K562 (cell line): ENCODE results near the gene CYS1. TPM values are rescaled to one million over a fixed set of nuclear protein-coding genes. Genes with fewer than 3 reads are reported as not detected.

Experiments used
- FOXO4 ChIP-seq: fragments of 450-650 bp; formaldehyde crosslinking; IDR thresholded peaks from 2 replicates; pipeline ENCODE4 v1.4.0; 2020; ENCODE audit warnings: mild to moderate bottlenecking, moderate library complexity
- HMG20B ChIP-seq: fragments of 250-450 bp; sonication (Bioruptor Pico); IDR thresholded peaks from 2 replicates; pipeline ENCODE4 v1.5.0; 2021; ENCODE audit warnings: mild to moderate bottlenecking
- L3MBTL2 ChIP-seq: fragments of 450-650 bp; IDR thresholded peaks from 2 replicates; pipeline ENCODE4 v1.6.1; 2016; ENCODE audit warnings: mild to moderate bottlenecking, moderate library complexity
- NONO ChIP-seq, 2 experiments: fragments of 200-400 bp in 1 of 2; fragments of 450-650 bp in 1 of 2; formaldehyde crosslinking in 1 of 2; IDR thresholded peaks; 2 replicates each; pipeline ENCODE4 v1.6.1; 2017; ENCODE audit warnings: low read depth in 2 of 2, mild to moderate bottlenecking in 2 of 2, moderate library complexity in 2 of 2, low read length in 1 of 2
- RERE ChIP-seq: sonication (generic); formaldehyde crosslinking; IDR thresholded peaks from 2 replicates; pipeline ENCODE4 v1.8.0; 2023; ENCODE audit warnings: missing genetic modification reagents, mild to moderate bottlenecking, borderline replicate concordance
- SIN3A ChIP-seq, 2 experiments: fragments of 150-350 bp in 1 of 2; IDR thresholded peaks; 2 replicates each; pipeline ENCODE4 v1.6.1; 2011 to 2016; ENCODE audit warnings: borderline replicate concordance in 2 of 2, low read depth in 2 of 2, low read length in 2 of 2, mild to moderate bottlenecking in 2 of 2, moderate library complexity in 2 of 2; ENCODE audit not compliant: control insufficient read depth in 1 of 2
- SIN3B ChIP-seq: fragments of 450-650 bp; IDR thresholded peaks from 2 replicates; pipeline ENCODE4 v1.6.1; 2017; ENCODE audit warnings: low read depth, mild to moderate bottlenecking, moderate library complexity
- UBTF ChIP-seq, 2 experiments: IDR thresholded peaks; 2 replicates each; pipeline ENCODE4 v1.6.1; 2012; ENCODE audit warnings: improper control_type of control experiment in 2 of 2, low read depth in 2 of 2, low read length in 2 of 2, borderline replicate concordance in 1 of 2
- ZNF212 ChIP-seq: fragments of 450-650 bp; formaldehyde crosslinking; IDR thresholded peaks from 2 replicates; pipeline ENCODE4 v1.4.0; 2020; ENCODE audit warnings: mild to moderate bottlenecking
- ZNF280A ChIP-seq: fragments of 450-650 bp; IDR thresholded peaks from 2 replicates; pipeline ENCODE4 v1.6.1; 2018; ENCODE audit warnings: mild to moderate bottlenecking, low read depth; ENCODE audit not compliant: partially characterized antibody
- ZNF282 ChIP-seq: sonication (generic); formaldehyde crosslinking; IDR thresholded peaks from 2 replicates; pipeline ENCODE4 v1.8.1; 2023; ENCODE audit warnings: missing genetic modification reagents
- ZNF395 ChIP-seq: fragments of 200-800 bp; sonication (Bioruptor generic); IDR thresholded peaks from 2 replicates; pipeline ENCODE4 v1.6.1; 2017; ENCODE audit warnings: missing genetic modification characterization, missing compliant biosample characterization
- ZNF584 ChIP-seq: fragments of 200-800 bp; sonication (Bioruptor generic); IDR thresholded peaks from 2 replicates; pipeline ENCODE4 v1.6.1; 2016; ENCODE audit warnings: low read depth, mild to moderate bottlenecking, missing genetic modification characterization, missing compliant biosample characterization
- polyA plus RNA-seq, 8 experiments: library from polyadenylated mRNA; depleted of rRNA in 4 of 8; stranded (reverse) in 5 of 8; unstranded in 3 of 8; fragments of >200 nt; fragmentation: Nextera tagmentation in 2 of 8; fragmentation: Illumina TruSeq in 1 of 8; extraction: Ambion mirVana in 2 of 8; extraction: Trizol in 1 of 8; gene quantifications; 2 replicates each; pipeline versions ENCODE4 v1.2.1 to v1.2.3, GENCODE V29; 2011 to 2014; ENCODE audit warnings: inconsistent platforms in 1 of 8, missing spikeins in 1 of 8
- total RNA-seq, 7 experiments: library from RNA; depleted of rRNA in 6 of 7; stranded (reverse); fragments of >200 nt in 6 of 7; fragmentation: Illumina TruSeq in 2 of 7; extraction: Trizol in 2 of 7; gene quantifications; 2 replicates each; pipeline versions ENCODE4 v1.2.1 to v1.2.3, GENCODE V29; 2011 to 2021; ENCODE audit warnings: low replicate concordance in 1 of 7

Gene CYS1
- total and polyA plus RNA-seq, 9 of the 15 experiments (the other 6 are each of a cell fraction or from before 2014, with no cell fraction given): 0.11 to 0.13 TPM; not detected in 7

- TF ChIP-seq ZNF280A: no peak
- TF ChIP-seq SIN3A (IDR thresholded peaks at IDR 0.05; ENCODE audit: borderline replicate concordance in 2 of 2, control insufficient read depth in 1 of 2, low read depth in 2 of 2, low read length in 2 of 2): peak; percentile 94 to 97
- TF ChIP-seq SIN3B: peak; percentile 78; the same call in 1 of the 2 replicates
- TF ChIP-seq ZNF395 (CRISPR knock-in tag): no peak
- no peak for TF ChIP-seq FOXO4
- TF ChIP-seq HMG20B (CRISPR knock-in tag): no peak
- TF ChIP-seq RERE: no peak; the same call in 1 of the 2 replicates
- TF ChIP-seq L3MBTL2: peak; percentile 63
- no peak for TF ChIP-seq ZNF212 (CRISPR knock-in tag)
- TF ChIP-seq ZNF584: no peak
- no peak for TF ChIP-seq ZNF282
- peak in 1 of 2 experiments; percentile 89; a peak in 2 of 4 replicates for TF ChIP-seq NONO (IDR thresholded peaks at IDR 0.05; ENCODE audit: low read depth in 2 of 2, low read length in 1 of 2)
- no peak for TF ChIP-seq UBTF (IDR thresholded peaks at IDR 0.05; ENCODE audit: borderline replicate concordance in 1 of 2, low read depth in 2 of 2, low read length in 2 of 2)
Observed at GRCh38 chr2:10122500-10123280, 42.5 kb upstream of the CYS1 start, which contains the start of gene RRM2 (continued).
